GM23338 (cell line): ENCODE measurements around the gene MINDY4.

ENCODE experiments used
- EZH2 ChIP-seq: fragments of 200-600 bp; sonication (generic); IDR thresholded peaks from one replicate; pipeline ENCODE4 v1.8.0; 2017; ENCODE audit warnings: antibody characterized with exemption, mild to moderate bottlenecking, low read depth; ENCODE audit not compliant: unreplicated experiment
- EZH2phosphoT487 ChIP-seq: fragments of 200-600 bp; sonication (generic); IDR thresholded peaks from one replicate; pipeline ENCODE4 v1.8.1; 2018; ENCODE audit warnings: antibody characterized with exemption; ENCODE audit not compliant: unreplicated experiment
- NANOG ChIP-seq: IDR thresholded peaks from 2 replicates; pipeline ENCODE4 v1.6.1; 2016; ENCODE audit warnings: antibody characterized with exemption, borderline replicate concordance
- POLR2AphosphoS5 ChIP-seq: IDR thresholded peaks from 2 replicates; pipeline ENCODE4 v1.6.1; 2016; ENCODE audit warnings: antibody characterized with exemption, low read depth
- REST ChIP-seq: IDR thresholded peaks from one replicate; pipeline ENCODE4 v1.6.1; 2018; ENCODE audit warnings: antibody characterized with exemption; ENCODE audit not compliant: unreplicated experiment
- ZNF114 ChIP-seq: fragments of 250-450 bp; sonication (Bioruptor Pico); IDR thresholded peaks from 2 replicates; pipeline ENCODE4 v1.5.0; 2020; ENCODE audit warnings: mild to moderate bottlenecking, moderate library complexity
- ZNF331 ChIP-seq: fragments of 250-450 bp; sonication (Bioruptor Pico); IDR thresholded peaks from 2 replicates; pipeline ENCODE4 v1.5.0; 2020; ENCODE audit warnings: low read depth, mild to moderate bottlenecking, moderate library complexity
- ZNF462 ChIP-seq: fragments of 250-450 bp; sonication (Bioruptor Pico); IDR thresholded peaks from 2 replicates; pipeline ENCODE4 v1.5.0; 2020; ENCODE audit warnings: mild to moderate bottlenecking, moderate library complexity
- TF ChIP-seq, protein P1 (sequence below), 2 experiments: fragments of 200-600 bp in 1 of 2; sonication (generic) in 1 of 2; conservative IDR thresholded peaks; 2 replicates each; pipeline versions ENCODE4 v1.5.1 to v1.6.1; 2016 to 2017; ENCODE audit warnings: antibody characterized with exemption in 2 of 2, low read depth in 2 of 2, mild to moderate bottlenecking in 2 of 2, moderate library complexity in 1 of 2
- TF ChIP-seq, protein P2 (sequence below): IDR thresholded peaks from 2 replicates; pipeline ENCODE4 v1.6.1; 2016; ENCODE audit warnings: antibody characterized with exemption

DNA sequence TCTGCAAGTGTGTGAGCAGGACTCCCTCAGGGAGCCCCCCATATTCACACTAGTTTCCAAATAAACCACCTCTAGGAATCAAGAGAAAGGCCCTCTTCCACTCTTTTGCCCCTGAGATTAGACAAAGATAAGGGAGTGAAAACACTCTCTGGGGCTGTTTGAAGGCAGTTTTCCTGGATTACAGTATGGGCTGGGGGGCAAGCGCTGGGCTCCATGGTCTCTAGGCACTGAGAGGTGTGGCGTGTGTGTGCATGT is 141.4 kb downstream of the MINDY4 start:
- TF ChIP-seq, protein P1, sequence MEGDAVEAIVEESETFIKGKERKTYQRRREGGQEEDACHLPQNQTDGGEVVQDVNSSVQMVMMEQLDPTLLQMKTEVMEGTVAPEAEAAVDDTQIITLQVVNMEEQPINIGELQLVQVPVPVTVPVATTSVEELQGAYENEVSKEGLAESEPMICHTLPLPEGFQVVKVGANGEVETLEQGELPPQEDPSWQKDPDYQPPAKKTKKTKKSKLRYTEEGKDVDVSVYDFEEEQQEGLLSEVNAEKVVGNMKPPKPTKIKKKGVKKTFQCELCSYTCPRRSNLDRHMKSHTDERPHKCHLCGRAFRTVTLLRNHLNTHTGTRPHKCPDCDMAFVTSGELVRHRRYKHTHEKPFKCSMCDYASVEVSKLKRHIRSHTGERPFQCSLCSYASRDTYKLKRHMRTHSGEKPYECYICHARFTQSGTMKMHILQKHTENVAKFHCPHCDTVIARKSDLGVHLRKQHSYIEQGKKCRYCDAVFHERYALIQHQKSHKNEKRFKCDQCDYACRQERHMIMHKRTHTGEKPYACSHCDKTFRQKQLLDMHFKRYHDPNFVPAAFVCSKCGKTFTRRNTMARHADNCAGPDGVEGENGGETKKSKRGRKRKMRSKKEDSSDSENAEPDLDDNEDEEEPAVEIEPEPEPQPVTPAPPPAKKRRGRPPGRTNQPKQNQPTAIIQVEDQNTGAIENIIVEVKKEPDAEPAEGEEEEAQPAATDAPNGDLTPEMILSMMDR (conservative IDR thresholded peaks at IDR 0.05; ENCODE audit: low read depth in 2 of 2) = no peak
- TF ChIP-seq EZH2 (no peak), EZH2phosphoT487 (no peak), POLR2AphosphoS5 (no peak), REST (no peak), ZNF114 (CRISPR knock-in tag) (no peak), NANOG (no peak), ZNF331 (no peak), ZNF462 (CRISPR knock-in tag) (no peak)
- TF ChIP-seq, protein P2, sequence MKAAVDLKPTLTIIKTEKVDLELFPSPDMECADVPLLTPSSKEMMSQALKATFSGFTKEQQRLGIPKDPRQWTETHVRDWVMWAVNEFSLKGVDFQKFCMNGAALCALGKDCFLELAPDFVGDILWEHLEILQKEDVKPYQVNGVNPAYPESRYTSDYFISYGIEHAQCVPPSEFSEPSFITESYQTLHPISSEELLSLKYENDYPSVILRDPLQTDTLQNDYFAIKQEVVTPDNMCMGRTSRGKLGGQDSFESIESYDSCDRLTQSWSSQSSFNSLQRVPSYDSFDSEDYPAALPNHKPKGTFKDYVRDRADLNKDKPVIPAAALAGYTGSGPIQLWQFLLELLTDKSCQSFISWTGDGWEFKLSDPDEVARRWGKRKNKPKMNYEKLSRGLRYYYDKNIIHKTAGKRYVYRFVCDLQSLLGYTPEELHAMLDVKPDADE = no peak
